Natural killer cell (primary cell): ENCODE measurements around the gene RNF126. TPM values are rescaled to one million over a fixed set of nuclear protein-coding genes. Genes with fewer than 3 reads are reported as not detected.
"Not testable (repeated sequence)": the region's sequence is repeated elsewhere in the genome, so short reads cannot be mapped to it uniquely, and the experiment has no call there.

Experiments used
- ATAC-seq, 3 donors: fragments of 150-1000 bp in 2 of 3; fragments of 200-7000 bp in 1 of 3; cut with Tn5 transposase; 1 replicate in 1 of 3; 2 replicates in 2 of 3; pipeline ENCODE4 v1.10.0; 2021; ENCODE audit warnings: mild to moderate bottlenecking in 2 of 3, moderate library complexity in 2 of 3
- DNase-seq, 2 donors: peaks; one replicate each; pipeline versions ENCODE4 v3.0.0 to v3.0.0-alpha.2; 2013 to 2021; ENCODE audit warnings: mixed read lengths in 1 of 2
- H3K27ac ChIP-seq: one replicate; pipeline ENCODE4 v1.5.1; 2013; ENCODE audit warnings: mild to moderate bottlenecking, low read length
- H3K27me3 ChIP-seq: one replicate; pipeline ENCODE4 v1.6.1; 2013; ENCODE audit warnings: low read length; ENCODE audit not compliant: control insufficient read depth, insufficient read depth
- H3K36me3 ChIP-seq: one replicate; pipeline ENCODE4 v1.6.1; 2013; ENCODE audit warnings: low read length; ENCODE audit not compliant: control insufficient read depth, insufficient read depth
- H3K4me1 ChIP-seq: one replicate; pipeline ENCODE4 v1.6.1; 2013; ENCODE audit warnings: low read length; ENCODE audit not compliant: control insufficient read depth, insufficient read depth
- H3K4me3 ChIP-seq: one replicate; pipeline ENCODE4 v1.5.1; 2013; ENCODE audit warnings: low read length
- H3K9me3 ChIP-seq: one replicate; pipeline ENCODE4 v1.6.1; 2013; ENCODE audit warnings: low read length; ENCODE audit not compliant: control insufficient read depth, insufficient read depth
- H3K27ac Mint-ChIP-seq, 2 donors: one replicate each; pipeline ENCODE4 v1.8.0; 2022; ENCODE audit warnings: mild to moderate bottlenecking in 2 of 2, mixed read lengths in 2 of 2, moderate library complexity in 1 of 2
- H3K27me3 Mint-ChIP-seq, 2 donors: one replicate each; pipeline ENCODE4 v1.8.0; 2022; ENCODE audit warnings: low read depth in 2 of 2, mixed read lengths in 2 of 2
- H3K36me3 Mint-ChIP-seq: one replicate; pipeline ENCODE4 v1.8.0; 2022; ENCODE audit warnings: mixed read lengths
- H3K4me1 Mint-ChIP-seq, 2 donors: one replicate each; pipeline ENCODE4 v1.8.0; 2022; ENCODE audit warnings: mixed read lengths in 2 of 2
- H3K4me3 Mint-ChIP-seq: one replicate; pipeline ENCODE4 v1.8.0; 2022; ENCODE audit warnings: mild to moderate bottlenecking, moderate library complexity, mixed read lengths
- H3K9me3 Mint-ChIP-seq, 2 donors: one replicate each; pipeline ENCODE4 v1.8.0; 2022; ENCODE audit warnings: mixed read lengths in 2 of 2
- WGBS: methylation state at CpG from one replicate; pipeline ENCODE4 v1.1.7; 2013; ENCODE audit warnings: missing lambda C conversion rate; ENCODE audit not compliant: insufficient coverage; 5-methylcytosine and 5-hydroxymethylcytosine counted together
- intact Hi-C: fragments of 100-400 bp; cut with micrococcal nuclease; formaldehyde crosslinking; loops from one replicate; pipeline ENCODE4 v1.14.2; 2022
- total RNA-seq, 4 donors: library from RNA; stranded (reverse); fragments of 120-200 nt in 1 of 4; gene quantifications; one replicate each; pipeline versions ENCODE4 v1.2.3 to v1.2.4, GENCODE V29; 2013 to 2022
- TF ChIP-seq, protein P1 (sequence below): fragments of 200-600 bp; IDR thresholded peaks from one replicate; pipeline ENCODE4 v1.8.0; 2022; ENCODE audit warnings: antibody characterized with exemption

The RNF126 gene
- total RNA-seq, 3 donors from 2014 or later (not counting 1 experiment from before 2014, with no cell fraction given): 119 to 149 (median 146) TPM

GRCh38 chr19:670609-671075, 7.6 kb upstream of the RNF126 start:
- WGBS: 76% methylated on average over 9 of the region's 9 CpGs
- DNase-seq: no peak
- intact Hi-C loops: no loop called here

DNA sequence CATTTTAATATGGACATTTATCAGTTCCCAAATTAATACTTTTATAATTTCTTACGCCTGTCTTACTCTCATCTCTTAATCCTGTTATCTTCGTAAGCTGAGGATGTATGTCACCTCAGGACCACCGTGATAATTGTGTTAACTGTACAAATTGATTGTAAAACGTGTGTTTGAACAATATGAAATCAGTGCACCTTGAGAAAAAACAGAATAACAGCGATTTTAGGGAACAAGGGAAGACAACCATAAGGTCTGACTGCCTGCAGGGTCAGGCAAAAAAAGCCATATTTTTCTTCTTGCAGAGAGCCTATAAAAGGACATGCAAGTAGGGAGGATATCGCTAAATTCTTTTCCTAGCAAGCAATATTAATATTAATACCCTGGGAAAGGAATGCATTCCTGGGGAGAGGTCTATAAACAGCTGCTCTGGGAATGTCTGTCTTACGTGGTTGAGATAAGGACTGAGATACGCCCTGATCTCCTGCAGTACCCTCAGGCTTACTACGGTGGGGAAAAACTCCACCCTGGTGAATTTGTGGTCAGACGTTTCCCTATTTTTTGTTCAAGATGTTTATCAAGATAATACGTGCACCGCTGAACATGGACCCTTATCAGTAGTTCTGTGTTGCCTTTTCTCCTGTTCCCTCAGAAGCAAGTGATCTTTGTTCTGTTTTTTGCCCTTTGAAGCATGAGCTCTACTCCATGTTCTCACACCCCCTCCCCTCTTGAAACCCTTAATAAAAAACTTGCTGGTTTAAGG, 5.8 kb upstream of the RNF126 start:
- 13% methylated on average over 9 of the region's 12 CpGs for WGBS

More at GRCh38 chr19:670609-671075, 7.6 kb upstream of the RNF126 start:
- Mint-ChIP-seq H3K27ac (no peak overlapping the region), H3K9me3 (no peaks in the 10 kb centered on the region), H3K27me3 (peaks cover 0 to 14% of the 10 kb centered on the region in 2 donors), H3K4me3 (no peak overlapping the region), H3K4me1 (no peaks in the 10 kb centered on the region), H3K36me3 (no peaks in the 10 kb centered on the region)
- TF ChIP-seq, protein P1, sequence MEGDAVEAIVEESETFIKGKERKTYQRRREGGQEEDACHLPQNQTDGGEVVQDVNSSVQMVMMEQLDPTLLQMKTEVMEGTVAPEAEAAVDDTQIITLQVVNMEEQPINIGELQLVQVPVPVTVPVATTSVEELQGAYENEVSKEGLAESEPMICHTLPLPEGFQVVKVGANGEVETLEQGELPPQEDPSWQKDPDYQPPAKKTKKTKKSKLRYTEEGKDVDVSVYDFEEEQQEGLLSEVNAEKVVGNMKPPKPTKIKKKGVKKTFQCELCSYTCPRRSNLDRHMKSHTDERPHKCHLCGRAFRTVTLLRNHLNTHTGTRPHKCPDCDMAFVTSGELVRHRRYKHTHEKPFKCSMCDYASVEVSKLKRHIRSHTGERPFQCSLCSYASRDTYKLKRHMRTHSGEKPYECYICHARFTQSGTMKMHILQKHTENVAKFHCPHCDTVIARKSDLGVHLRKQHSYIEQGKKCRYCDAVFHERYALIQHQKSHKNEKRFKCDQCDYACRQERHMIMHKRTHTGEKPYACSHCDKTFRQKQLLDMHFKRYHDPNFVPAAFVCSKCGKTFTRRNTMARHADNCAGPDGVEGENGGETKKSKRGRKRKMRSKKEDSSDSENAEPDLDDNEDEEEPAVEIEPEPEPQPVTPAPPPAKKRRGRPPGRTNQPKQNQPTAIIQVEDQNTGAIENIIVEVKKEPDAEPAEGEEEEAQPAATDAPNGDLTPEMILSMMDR: no peak
- no peaks in the 10 kb centered on the region for H3K9me3 ChIP-seq
- H3K4me3 ChIP-seq: no peak overlapping the region
- H3K4me1 ChIP-seq: peaks cover 8% of the 10 kb centered on the region
- H3K27ac ChIP-seq: no peak overlapping the region
- H3K36me3 ChIP-seq: no peaks in the 10 kb centered on the region
- peaks cover 15% of the 10 kb centered on the region for H3K27me3 ChIP-seq
- ATAC-seq: no peak

DNA sequence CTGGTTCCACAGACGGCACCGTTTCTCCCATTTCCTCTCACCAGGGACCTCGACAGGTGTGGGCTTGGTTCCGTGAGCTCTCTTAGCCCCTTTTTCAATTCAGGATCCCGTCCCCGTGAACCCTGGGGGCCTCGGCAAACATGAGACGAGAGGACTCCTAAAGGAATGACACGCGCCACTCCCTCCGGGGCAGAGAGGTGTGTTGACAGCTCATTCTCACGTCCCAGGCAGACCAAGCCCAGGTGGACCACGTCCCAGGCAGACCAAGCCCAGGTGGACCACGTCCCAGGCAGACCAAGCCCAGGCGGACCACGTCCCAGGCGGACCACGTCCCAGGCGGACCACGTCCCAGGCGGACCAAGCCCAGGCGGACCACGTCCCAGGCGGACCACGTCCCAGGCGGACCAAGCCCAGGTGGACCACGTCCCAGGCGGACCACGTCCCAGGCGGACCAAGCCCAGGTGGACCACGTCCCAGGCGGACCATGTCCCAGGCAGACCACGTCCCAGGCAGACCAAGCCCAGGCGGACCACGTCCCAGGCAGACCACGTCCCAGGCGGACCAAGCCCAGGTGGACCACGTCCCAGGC, 4.1 kb upstream of the RNF126 start:
- H3K27ac ChIP-seq, H3K27ac Mint-ChIP-seq, ATAC-seq, H3K9me3 Mint-ChIP-seq, intact Hi-C loops, H3K36me3 Mint-ChIP-seq, H3K27me3 ChIP-seq, H3K4me3 Mint-ChIP-seq, H3K27me3 Mint-ChIP-seq, H3K9me3 ChIP-seq, H3K36me3 ChIP-seq, DNase-seq, H3K4me3 ChIP-seq: not testable (repeated sequence)
- WGBS: 87% methylated on average over 38 of the region's 38 CpGs
- H3K4me1 ChIP-seq: peaks cover 28% of the 10 kb centered on the region
- H3K4me1 Mint-ChIP-seq: peaks cover 13 to 18% of the 10 kb centered on the region in 2 donors

More for the DNA sequence above, 5.8 kb upstream of the RNF126 start:
- peaks cover 22% of the 10 kb centered on the region for H3K4me1 ChIP-seq
- DNase-seq, H3K27me3 Mint-ChIP-seq, intact Hi-C loops, H3K9me3 Mint-ChIP-seq, H3K27ac ChIP-seq, H3K36me3 ChIP-seq, H3K9me3 ChIP-seq, H3K36me3 Mint-ChIP-seq, H3K4me3 Mint-ChIP-seq, H3K4me3 ChIP-seq, ATAC-seq, H3K27me3 ChIP-seq, H3K27ac Mint-ChIP-seq: not testable (repeated sequence)
- H3K4me1 Mint-ChIP-seq: peaks cover 7 to 11% of the 10 kb centered on the region in 2 donors

DNA sequence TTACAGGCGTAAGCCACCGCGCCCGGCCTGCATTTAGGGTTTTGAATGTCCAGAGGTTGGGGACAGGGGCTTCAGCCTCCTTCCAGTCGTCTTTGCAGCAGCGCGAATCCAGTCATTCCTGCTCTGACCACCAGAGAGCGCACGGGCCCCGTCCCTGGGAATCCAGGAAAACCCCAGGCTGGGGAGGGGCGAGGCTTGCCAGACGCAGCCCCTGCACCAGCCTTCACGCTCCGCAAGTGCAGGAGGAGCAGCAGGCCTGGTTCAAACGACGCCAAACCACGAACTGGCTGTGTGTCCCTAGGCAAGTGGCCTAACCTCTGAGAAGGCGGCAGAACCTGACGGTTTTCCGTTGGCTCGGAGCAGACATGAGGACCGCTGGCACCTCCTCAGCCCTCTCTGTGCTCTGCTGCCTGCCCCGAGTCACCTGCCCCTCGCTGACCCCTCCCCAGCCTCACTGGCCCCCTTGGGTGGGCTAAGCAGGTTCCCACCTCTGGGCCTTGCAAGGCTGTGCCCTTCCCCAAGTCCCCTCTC, 2.0 kb upstream of the RNF126 start:
- H3K27me3 ChIP-seq: no peaks in the 10 kb centered on the region
- Mint-ChIP-seq H3K27ac (peak overlapping the region; percentile 57 to 88), H3K4me3 (peak overlapping the region; percentile 86), H3K4me1 (peaks cover 32 to 39% of the 10 kb centered on the region in 2 donors), H3K36me3 (no peaks in the 10 kb centered on the region), H3K9me3 (no peaks in the 10 kb centered on the region), H3K27me3 (peaks cover 0 to 2% of the 10 kb centered on the region in 2 donors)
- no peak overlapping the region for H3K4me3 ChIP-seq
- TF ChIP-seq, protein P1: peak; percentile 83
- no peaks in the 10 kb centered on the region for H3K9me3 ChIP-seq
- peak; percentile 16 to 40 (median 20) for ATAC-seq
- peaks cover 44% of the 10 kb centered on the region for H3K4me1 ChIP-seq
- H3K36me3 ChIP-seq: peaks cover 2% of the 10 kb centered on the region
- 13% methylated on average over 24 of the region's 24 CpGs for WGBS
- intact Hi-C loops: loop anchor here (1.0 to 5.0 kb wide), 5 partner anchors 37 to 153 kb away; partner anchors contain the start of genes BSG and PTBP1
- peak; percentile 72 to 92 for DNase-seq
- no peak overlapping the region for H3K27ac ChIP-seq
